ENCODE measurements around the gene CNTNAP3B.
"Not testable (repeated sequence)": the region's sequence is repeated elsewhere in the genome, so short reads cannot be mapped to it uniquely, and the experiment has no call there.

GRCh38 chr9:42014317-42014716 lies 114.9 kb downstream of the CNTNAP3B start:
- not testable (repeated sequence) for TF ChIP-seq CTCF (conservative IDR thresholded peaks at IDR 0.05; ENCODE audit: low read depth, low read length); EZH2 (IDR thresholded peaks at IDR 0.05; ENCODE audit: borderline replicate concordance, low read depth, low read length, poor library complexity, severe bottlenecking)
